Body of pancreas (tissue), 4 donors: Measurements from ENCODE around the gene SLC16A5.

ENCODE experiments used
- POLR2A ChIP-seq, 3 donors: fragments of 450-650 bp; IDR thresholded peaks; one replicate each; pipeline ENCODE4 v1.6.1; 2016; ENCODE audit warnings: antibody characterized with exemption in 3 of 3, mild to moderate bottlenecking in 2 of 3
- TF ChIP-seq, protein P1 (sequence below), 7 experiments: fragments of 450-650 bp in 4 of 7; fragments of 200-600 bp in 3 of 7; sonication (generic) in 3 of 7; IDR thresholded peaks; one replicate each; pipeline ENCODE4 v1.5.1; 2016 to 2019; ENCODE audit warnings: antibody characterized with exemption in 7 of 7

DNA sequence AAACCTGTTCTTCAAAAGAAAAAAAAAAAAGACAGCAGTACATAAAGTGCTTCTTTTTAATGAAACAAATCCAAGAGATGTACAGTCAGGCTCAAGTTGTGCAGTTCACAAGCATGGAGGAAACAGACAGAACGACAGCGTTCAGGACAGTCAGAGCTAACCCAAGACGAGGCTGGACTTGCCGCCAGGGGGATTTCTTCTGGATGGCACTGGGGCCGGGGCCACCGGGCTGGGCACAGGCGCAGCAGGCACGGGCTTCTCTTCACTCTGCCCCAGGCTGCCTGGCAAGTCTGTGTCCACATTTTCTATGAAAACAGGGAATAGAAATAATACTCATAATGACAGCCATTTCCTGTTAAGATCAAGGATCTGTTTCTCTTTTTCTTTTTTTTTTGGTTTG lies 48.2 kb downstream of the SLC16A5 start:
- TF ChIP-seq, protein P1, sequence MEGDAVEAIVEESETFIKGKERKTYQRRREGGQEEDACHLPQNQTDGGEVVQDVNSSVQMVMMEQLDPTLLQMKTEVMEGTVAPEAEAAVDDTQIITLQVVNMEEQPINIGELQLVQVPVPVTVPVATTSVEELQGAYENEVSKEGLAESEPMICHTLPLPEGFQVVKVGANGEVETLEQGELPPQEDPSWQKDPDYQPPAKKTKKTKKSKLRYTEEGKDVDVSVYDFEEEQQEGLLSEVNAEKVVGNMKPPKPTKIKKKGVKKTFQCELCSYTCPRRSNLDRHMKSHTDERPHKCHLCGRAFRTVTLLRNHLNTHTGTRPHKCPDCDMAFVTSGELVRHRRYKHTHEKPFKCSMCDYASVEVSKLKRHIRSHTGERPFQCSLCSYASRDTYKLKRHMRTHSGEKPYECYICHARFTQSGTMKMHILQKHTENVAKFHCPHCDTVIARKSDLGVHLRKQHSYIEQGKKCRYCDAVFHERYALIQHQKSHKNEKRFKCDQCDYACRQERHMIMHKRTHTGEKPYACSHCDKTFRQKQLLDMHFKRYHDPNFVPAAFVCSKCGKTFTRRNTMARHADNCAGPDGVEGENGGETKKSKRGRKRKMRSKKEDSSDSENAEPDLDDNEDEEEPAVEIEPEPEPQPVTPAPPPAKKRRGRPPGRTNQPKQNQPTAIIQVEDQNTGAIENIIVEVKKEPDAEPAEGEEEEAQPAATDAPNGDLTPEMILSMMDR (IDR thresholded peaks at IDR 0.05): no peak
- no peak for TF ChIP-seq POLR2A (IDR thresholded peaks at IDR 0.05)
